ENCODE results near the gene AGBL4.

DNA sequence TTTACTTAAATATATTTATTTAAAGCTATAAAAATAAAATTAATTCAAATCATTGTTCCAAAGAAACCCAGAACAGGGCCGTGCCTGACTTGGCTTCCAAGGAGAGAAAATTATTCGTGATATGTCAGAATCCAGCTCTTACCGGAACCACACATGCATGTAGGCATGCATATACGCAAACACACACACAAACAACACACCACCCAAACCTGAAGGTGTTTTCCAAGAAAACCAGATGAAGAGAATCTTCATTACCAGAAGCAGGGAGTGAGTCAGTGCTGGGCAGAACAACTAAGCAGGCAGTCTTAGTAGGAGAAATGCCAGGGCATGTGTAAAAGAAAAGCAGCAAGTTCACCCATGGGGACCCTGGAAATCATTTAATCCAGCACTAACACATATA is 815.0 kb downstream of the AGBL4 start:
- TF ChIP-seq, protein P1, sequence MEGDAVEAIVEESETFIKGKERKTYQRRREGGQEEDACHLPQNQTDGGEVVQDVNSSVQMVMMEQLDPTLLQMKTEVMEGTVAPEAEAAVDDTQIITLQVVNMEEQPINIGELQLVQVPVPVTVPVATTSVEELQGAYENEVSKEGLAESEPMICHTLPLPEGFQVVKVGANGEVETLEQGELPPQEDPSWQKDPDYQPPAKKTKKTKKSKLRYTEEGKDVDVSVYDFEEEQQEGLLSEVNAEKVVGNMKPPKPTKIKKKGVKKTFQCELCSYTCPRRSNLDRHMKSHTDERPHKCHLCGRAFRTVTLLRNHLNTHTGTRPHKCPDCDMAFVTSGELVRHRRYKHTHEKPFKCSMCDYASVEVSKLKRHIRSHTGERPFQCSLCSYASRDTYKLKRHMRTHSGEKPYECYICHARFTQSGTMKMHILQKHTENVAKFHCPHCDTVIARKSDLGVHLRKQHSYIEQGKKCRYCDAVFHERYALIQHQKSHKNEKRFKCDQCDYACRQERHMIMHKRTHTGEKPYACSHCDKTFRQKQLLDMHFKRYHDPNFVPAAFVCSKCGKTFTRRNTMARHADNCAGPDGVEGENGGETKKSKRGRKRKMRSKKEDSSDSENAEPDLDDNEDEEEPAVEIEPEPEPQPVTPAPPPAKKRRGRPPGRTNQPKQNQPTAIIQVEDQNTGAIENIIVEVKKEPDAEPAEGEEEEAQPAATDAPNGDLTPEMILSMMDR (IDR thresholded peaks at IDR 0.05 in 2 of 3, conservative IDR thresholded peaks at IDR 0.05 in 1 of 3; ENCODE audit: borderline replicate concordance in 1 of 3, insufficient read depth in 1 of 3, low read depth in 2 of 3, low read length in 2 of 3) = no peak
- TF ChIP-seq, protein P2, sequence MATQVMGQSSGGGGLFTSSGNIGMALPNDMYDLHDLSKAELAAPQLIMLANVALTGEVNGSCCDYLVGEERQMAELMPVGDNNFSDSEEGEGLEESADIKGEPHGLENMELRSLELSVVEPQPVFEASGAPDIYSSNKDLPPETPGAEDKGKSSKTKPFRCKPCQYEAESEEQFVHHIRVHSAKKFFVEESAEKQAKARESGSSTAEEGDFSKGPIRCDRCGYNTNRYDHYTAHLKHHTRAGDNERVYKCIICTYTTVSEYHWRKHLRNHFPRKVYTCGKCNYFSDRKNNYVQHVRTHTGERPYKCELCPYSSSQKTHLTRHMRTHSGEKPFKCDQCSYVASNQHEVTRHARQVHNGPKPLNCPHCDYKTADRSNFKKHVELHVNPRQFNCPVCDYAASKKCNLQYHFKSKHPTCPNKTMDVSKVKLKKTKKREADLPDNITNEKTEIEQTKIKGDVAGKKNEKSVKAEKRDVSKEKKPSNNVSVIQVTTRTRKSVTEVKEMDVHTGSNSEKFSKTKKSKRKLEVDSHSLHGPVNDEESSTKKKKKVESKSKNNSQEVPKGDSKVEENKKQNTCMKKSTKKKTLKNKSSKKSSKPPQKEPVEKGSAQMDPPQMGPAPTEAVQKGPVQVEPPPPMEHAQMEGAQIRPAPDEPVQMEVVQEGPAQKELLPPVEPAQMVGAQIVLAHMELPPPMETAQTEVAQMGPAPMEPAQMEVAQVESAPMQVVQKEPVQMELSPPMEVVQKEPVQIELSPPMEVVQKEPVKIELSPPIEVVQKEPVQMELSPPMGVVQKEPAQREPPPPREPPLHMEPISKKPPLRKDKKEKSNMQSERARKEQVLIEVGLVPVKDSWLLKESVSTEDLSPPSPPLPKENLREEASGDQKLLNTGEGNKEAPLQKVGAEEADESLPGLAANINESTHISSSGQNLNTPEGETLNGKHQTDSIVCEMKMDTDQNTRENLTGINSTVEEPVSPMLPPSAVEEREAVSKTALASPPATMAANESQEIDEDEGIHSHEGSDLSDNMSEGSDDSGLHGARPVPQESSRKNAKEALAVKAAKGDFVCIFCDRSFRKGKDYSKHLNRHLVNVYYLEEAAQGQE (IDR thresholded peaks at IDR 0.05; ENCODE audit: low read depth) = no peak
- TF ChIP-seq FOSL1 (IDR thresholded peaks at IDR 0.05; ENCODE audit: low read depth) (no peak), EZH2phosphoT487 (IDR thresholded peaks at IDR 0.05; ENCODE audit: borderline replicate concordance) (no peak), POLR2A (IDR thresholded peaks at IDR 0.05; ENCODE audit: borderline replicate concordance, extremely low read depth, insufficient read depth, insufficient read length) (no peak)

Measured in HCT116 (cell line).